ENCODE results near the gene PEX3.

GRCh38 chr6:143405373-143406154 lies 45.0 kb upstream of the PEX3 start:
- TF ChIP-seq CTCF (IDR thresholded peaks at IDR 0.05; ENCODE audit: low read length): no peak
- no peak for TF ChIP-seq EZH2 (IDR thresholded peaks at IDR 0.05; ENCODE audit: borderline replicate concordance, low read length)

All from OCI-LY1 (cell line).